Brain microvascular endothelial cell (primary cell): ENCODE results near the gene CADPS.

Experiments used
- DNase-seq: peaks from one replicate; pipeline ENCODE4 v3.0.0-alpha.2; 2020
- H3K27ac ChIP-seq: fragments of 250-450 bp; sonication (Bioruptor Pico); 2 replicates; pipeline ENCODE4 v1.5.1; 2020; ENCODE audit warnings: mild to moderate bottlenecking, moderate library complexity
- H3K27me3 ChIP-seq: fragments of 250-450 bp; sonication (Bioruptor Pico); replicated peaks from 2 replicates; pipeline ENCODE4 v1.5.1; 2020; ENCODE audit warnings: mild to moderate bottlenecking
- H3K36me3 ChIP-seq: fragments of 250-450 bp; sonication (Bioruptor Pico); replicated peaks from 2 replicates; pipeline ENCODE4 v1.5.1; 2020; ENCODE audit warnings: mild to moderate bottlenecking
- H3K4me3 ChIP-seq: 2 replicates; pipeline ENCODE4 v1.5.1; 2011; ENCODE audit warnings: low read depth, mild to moderate bottlenecking, control low read depth, low read length, moderate library complexity
- in situ Hi-C: cut with HindIII; loops from 2 replicates; pipeline ENCODE4 v1.10.0; 2017; ENCODE audit warnings: low sequenced_read_pairs, low pct_ligation_motif_present
- TF ChIP-seq, protein P1 (sequence below): IDR thresholded peaks from 2 replicates; pipeline ENCODE4 v1.5.1; 2011; ENCODE audit warnings: low read depth, mild to moderate bottlenecking, moderate library complexity, low read length, control low read depth, inconsistent platforms; ENCODE audit errors: missing control alignments

CADPS gene

DNA sequence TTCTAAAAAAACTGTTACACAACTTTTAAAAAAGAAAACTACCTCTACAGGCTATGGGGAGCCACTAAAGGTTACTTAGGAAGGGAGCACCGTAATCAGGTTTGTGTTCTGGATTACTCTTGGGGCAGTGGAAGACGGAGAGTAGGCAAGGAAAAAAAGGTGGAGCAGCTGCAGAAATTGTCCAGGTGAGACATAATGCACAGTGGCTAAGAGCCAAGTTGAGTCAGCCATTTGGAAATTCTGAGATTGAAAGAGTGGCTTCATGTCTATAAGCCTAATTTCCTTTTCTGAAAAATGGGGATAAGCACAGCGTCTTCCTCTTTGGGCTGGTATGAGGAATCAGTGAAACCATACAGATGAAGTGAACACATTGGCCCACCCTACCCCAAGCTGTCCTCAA lies 195.2 kb downstream of the CADPS start:
- DNase-seq = no peak
- Histone ChIP-seq H3K36me3 (no peaks in the 10 kb centered on the region), H3K4me3 (no peak overlapping the region), H3K27me3 (no peaks in the 10 kb centered on the region), H3K27ac (no peak overlapping the region)
- in situ Hi-C loops = no loop called here
- TF ChIP-seq, protein P1, sequence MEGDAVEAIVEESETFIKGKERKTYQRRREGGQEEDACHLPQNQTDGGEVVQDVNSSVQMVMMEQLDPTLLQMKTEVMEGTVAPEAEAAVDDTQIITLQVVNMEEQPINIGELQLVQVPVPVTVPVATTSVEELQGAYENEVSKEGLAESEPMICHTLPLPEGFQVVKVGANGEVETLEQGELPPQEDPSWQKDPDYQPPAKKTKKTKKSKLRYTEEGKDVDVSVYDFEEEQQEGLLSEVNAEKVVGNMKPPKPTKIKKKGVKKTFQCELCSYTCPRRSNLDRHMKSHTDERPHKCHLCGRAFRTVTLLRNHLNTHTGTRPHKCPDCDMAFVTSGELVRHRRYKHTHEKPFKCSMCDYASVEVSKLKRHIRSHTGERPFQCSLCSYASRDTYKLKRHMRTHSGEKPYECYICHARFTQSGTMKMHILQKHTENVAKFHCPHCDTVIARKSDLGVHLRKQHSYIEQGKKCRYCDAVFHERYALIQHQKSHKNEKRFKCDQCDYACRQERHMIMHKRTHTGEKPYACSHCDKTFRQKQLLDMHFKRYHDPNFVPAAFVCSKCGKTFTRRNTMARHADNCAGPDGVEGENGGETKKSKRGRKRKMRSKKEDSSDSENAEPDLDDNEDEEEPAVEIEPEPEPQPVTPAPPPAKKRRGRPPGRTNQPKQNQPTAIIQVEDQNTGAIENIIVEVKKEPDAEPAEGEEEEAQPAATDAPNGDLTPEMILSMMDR = no peak

DNA sequence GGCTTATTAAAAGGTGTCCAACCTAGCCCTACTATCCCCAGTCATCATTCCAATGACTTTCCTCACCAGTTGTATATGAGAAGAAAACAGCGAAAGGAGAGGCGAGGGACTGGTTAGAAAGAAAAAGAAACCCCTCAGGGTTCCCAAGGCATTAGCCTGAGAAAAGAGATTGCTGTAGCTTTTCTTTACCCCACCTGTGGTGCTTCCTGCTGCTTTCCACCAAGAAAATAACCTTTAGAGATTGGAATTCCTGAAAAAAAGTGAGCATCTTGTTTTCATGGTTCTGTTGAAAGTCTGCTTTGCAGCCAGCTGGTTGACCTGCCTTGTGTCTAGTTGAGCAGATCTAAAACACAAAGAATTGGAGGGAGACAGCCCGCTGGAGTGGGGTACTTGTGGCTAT lies 196.4 kb downstream of the CADPS start:
- in situ Hi-C loops = no loop called here

DNA sequence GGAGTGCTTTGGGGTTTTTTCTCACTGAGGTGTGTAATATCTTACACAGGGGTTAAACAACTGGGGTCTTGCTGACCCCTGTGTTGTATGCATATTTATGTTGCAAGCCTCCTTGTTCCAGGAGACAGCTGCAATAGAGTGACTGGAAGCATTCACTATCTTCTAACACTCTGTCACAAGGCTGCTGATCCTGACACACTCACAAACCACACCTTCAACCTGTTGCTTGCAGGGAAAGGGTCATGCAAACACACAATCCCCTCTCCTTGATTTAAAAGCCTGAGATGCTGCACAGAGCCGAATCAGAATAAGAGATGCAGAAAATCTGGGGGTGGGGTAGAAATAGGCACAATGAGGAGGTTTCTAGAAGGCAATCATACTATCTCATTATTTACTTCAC lies 197.3 kb downstream of the CADPS start:
- no peak overlapping the region for H3K27ac ChIP-seq
- in situ Hi-C loops = no loop called here
- no peak for DNase-seq
- no peak overlapping the region for H3K4me3 ChIP-seq
- H3K36me3 ChIP-seq = no peaks in the 10 kb centered on the region
- no peaks in the 10 kb centered on the region for H3K27me3 ChIP-seq
- TF ChIP-seq, protein P1 = no peak

More for the DNA sequence above, 196.4 kb downstream of the CADPS start:
- DNase-seq = no peak
- TF ChIP-seq, protein P1 = no peak
- no peaks in the 10 kb centered on the region for H3K27me3 ChIP-seq
- no peak overlapping the region for H3K27ac ChIP-seq
- no peak overlapping the region for H3K4me3 ChIP-seq
- no peaks in the 10 kb centered on the region for H3K36me3 ChIP-seq

DNA sequence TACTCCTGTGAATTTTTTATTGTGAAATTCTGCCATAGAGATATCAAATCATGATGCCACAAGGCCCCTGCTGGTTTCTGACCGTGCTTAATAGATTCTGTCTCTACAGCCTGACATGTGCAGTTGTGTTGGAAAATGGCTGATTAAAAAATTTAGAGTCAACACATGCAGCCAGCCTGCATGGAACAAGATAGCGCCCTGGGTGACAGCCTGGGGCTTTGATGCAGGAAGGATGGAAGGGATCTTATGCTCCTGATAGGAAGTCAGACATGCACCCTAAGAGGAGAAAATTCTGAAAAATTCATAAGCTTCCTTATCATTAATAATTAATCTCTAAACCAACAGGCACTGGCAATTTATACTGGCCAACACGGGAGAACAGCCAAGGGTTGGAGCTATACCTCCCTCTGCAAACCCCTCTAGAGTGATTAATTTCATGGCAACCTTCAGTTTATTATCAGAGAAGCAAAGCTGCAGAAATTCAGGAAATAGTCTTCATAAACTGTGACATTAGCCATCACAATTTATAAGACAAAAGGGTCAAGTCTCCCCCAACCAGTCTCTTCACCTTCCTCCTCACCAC lies 198.4 kb downstream of the CADPS start:
- no peaks in the 10 kb centered on the region for H3K27me3 ChIP-seq
- in situ Hi-C loops = no loop called here
- no peaks in the 10 kb centered on the region for H3K36me3 ChIP-seq
- no peak for DNase-seq
- TF ChIP-seq, protein P1 = no peak
- H3K4me3 ChIP-seq = no peak overlapping the region
- no peak overlapping the region for H3K27ac ChIP-seq

DNA sequence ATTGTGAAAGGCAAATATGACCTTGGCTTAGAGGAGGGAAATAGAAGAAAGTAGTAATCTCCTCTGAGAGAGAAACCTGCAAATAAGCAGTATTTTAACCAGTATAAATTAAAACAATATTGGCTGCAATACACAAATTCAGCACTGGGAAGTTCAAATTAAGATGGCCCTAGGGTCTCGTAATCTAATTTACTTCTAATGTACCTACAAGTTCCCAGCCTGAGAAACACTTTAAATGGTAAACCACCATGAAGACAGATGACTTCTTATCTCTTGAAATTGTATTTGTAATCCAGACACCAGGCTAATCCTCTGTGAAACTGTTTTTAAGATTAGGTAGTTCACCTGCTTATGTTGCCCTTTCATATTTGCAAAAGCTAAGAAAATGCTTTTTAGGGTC lies 199.7 kb downstream of the CADPS start:
- Histone ChIP-seq H3K27ac (no peak overlapping the region), H3K4me3 (no peak overlapping the region), H3K36me3 (no peaks in the 10 kb centered on the region), H3K27me3 (no peaks in the 10 kb centered on the region)
- no peak for DNase-seq
- in situ Hi-C loops = no loop called here
- TF ChIP-seq, protein P1 = no peak

DNA sequence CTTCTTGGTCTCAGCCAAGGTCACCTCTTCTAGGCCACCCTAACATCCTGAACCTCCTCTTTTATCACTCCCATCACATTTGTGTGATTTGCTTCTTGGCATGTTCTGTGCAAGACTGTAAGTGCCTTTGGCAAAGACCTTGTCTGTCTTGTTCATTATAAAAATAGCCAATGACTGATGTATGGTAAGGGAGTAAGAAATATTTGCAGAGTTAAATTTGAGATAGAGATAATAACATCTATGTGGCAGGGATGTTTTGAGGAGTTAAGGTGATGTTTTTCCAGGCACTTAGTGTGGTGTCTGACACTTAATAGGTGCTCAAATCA lies 202.3 kb downstream of the CADPS start:
- Histone ChIP-seq H3K27ac (no peak overlapping the region), H3K4me3 (no peak overlapping the region), H3K36me3 (no peaks in the 10 kb centered on the region), H3K27me3 (no peaks in the 10 kb centered on the region)
- in situ Hi-C loops = no loop called here
- DNase-seq = no peak
- TF ChIP-seq, protein P1 = no peak
